HG03045 (cell line): Measurements from ENCODE around the gene BCAR3.

ENCODE experiments used
- ATAC-seq: cut with Tn5 transposase; IDR thresholded peaks from one replicate; pipeline ENCODE4 v1.9.1; 2021; ENCODE audit warnings: mild to moderate bottlenecking, moderate library complexity; ENCODE audit not compliant: unreplicated experiment

The BCAR3 gene

GRCh38 chr1:93518516-93518915 lies 163.1 kb downstream of the BCAR3 start:
- ATAC-seq: no peak

GRCh38 chr1:93516164-93516563 lies 165.5 kb downstream of the BCAR3 start:
- no peak for ATAC-seq
